HepG2 (cell line): ENCODE measurements around the gene NEFH. TPM values are rescaled to one million over a fixed set of nuclear protein-coding genes. Genes with fewer than 3 reads are reported as not detected.

Experiments
- ATAC-seq: fragments of 200-7000 bp; cut with Tn5 transposase; 3 replicates; pipeline ENCODE4 v1.9.1; 2020; ENCODE audit warnings: mild to moderate bottlenecking, moderate library complexity
- BruUV-seq: library from RNA; stranded (reverse); fragments of 400-500 nt; replicated peaks from 2 replicates; lab custom pipeline; 2021; lab: Mats Ljungman, UMichigan
- CTCF ChIA-PET: fragments of 300-600 bp; formaldehyde crosslinking; extraction: SDS; loops from one replicate; lab custom pipeline; 2021; ENCODE audit warnings: low total read pairs, inconsistent platforms, low intra/inter-chr PET ratio; lab: Yijun Ruan, JAX
- POLR2A ChIA-PET: fragments of 350-600 bp; sonication (Branson Sonifier 250); formaldehyde crosslinking; loops from one replicate; lab custom pipeline; 2020; ENCODE audit warnings: antibody characterized with exemption, inconsistent platforms; lab: Yijun Ruan, JAX
- DNase-seq: peaks from one replicate; pipeline ENCODE4 v3.0.0-alpha.2; 2015; ENCODE audit warnings: low spot score
- FAIRE-seq: peaks from 3 replicates; lab custom pipeline; 2011; peaks lifted over from hg19 to GRCh38; lab: Jason Lieb, UNC
- H2AFZ ChIP-seq: one replicate; pipeline ENCODE4 v1.6.1; 2011; ENCODE audit warnings: low read length, inconsistent platforms
- H3K27ac ChIP-seq: fragments of 300-600 bp; 3 replicates; pipeline ENCODE4 v1.8.0; 2011; ENCODE audit warnings: mixed run types, mild to moderate bottlenecking, mixed read lengths, low read length, inconsistent platforms; ENCODE audit not compliant: insufficient read depth; ENCODE audit errors: extremely low read length
- H3K27me3 ChIP-seq, 2 experiments: fragments of 200-600 bp in 1 of 2; 2 replicates in 1 of 2; 3 replicates in 1 of 2; pipeline versions ENCODE4 v1.6.0 to v1.8.0; 2011; ENCODE audit warnings: low read length in 2 of 2, mild to moderate bottlenecking in 2 of 2, moderate library complexity in 2 of 2, inconsistent platforms in 1 of 2; ENCODE audit not compliant: insufficient read depth in 2 of 2, control insufficient read depth in 1 of 2
- H3K36me3 ChIP-seq, 2 experiments: fragments of 200-600 bp in 1 of 2; replicated peaks in 1 of 2; 2 replicates in 1 of 2; 3 replicates in 1 of 2; pipeline versions ENCODE4 v1.5.1 to v1.8.0; 2011; ENCODE audit warnings: low read length in 2 of 2, inconsistent platforms in 1 of 2; ENCODE audit not compliant: insufficient read depth in 2 of 2, control insufficient read depth in 1 of 2
- H3K4me1 ChIP-seq: 2 replicates; pipeline ENCODE4 v1.5.1; 2012; ENCODE audit warnings: low read length, inconsistent platforms; ENCODE audit not compliant: insufficient read depth
- H3K4me2 ChIP-seq: 2 replicates; pipeline ENCODE4 v1.6.0; 2011; ENCODE audit warnings: low read depth, low read length, inconsistent platforms
- H3K4me3 ChIP-seq, 3 experiments: fragments of 200-600 bp in 1 of 3; sonication (generic), shearing (Covaris generic) in 1 of 3; replicated peaks in 1 of 3; 2 replicates each; pipeline ENCODE4 v1.5.1; 2011 to 2016; ENCODE audit warnings: low read length in 3 of 3, inconsistent platforms in 2 of 3, low read depth in 2 of 3, mild to moderate bottlenecking in 2 of 3, control low read depth in 1 of 3, mixed read lengths in 1 of 3; ENCODE audit not compliant: insufficient read depth in 1 of 3
- H3K79me2 ChIP-seq: one replicate; pipeline ENCODE4 v1.6.1; 2011; ENCODE audit warnings: low read length, inconsistent platforms; ENCODE audit not compliant: insufficient read depth
- H3K9ac ChIP-seq: 2 replicates; pipeline ENCODE4 v1.6.0; 2011; ENCODE audit warnings: mild to moderate bottlenecking, low read depth, low read length, inconsistent platforms; ENCODE audit not compliant: insufficient read depth
- H3K9me3 ChIP-seq: 2 replicates; pipeline ENCODE4 v1.5.1; 2012; ENCODE audit warnings: mild to moderate bottlenecking, low read length
- H4K20me1 ChIP-seq: 2 replicates; pipeline ENCODE4 v1.6.0; 2011; ENCODE audit warnings: inconsistent platforms, mild to moderate bottlenecking, low read length, moderate library complexity; ENCODE audit not compliant: insufficient read depth
- FIP1L1 ChIP-seq: fragments of 200-400 bp; formaldehyde crosslinking; IDR thresholded peaks from 2 replicates; pipeline ENCODE4 v1.6.1; 2018; ENCODE audit warnings: low read depth, mild to moderate bottlenecking, low read length, moderate library complexity, borderline replicate concordance; ENCODE audit not compliant: insufficient read depth
- MEIS1 ChIP-seq: sonication (generic); formaldehyde crosslinking; IDR thresholded peaks from 2 replicates; pipeline ENCODE4 v1.9.0; 2021; ENCODE audit warnings: mild to moderate bottlenecking, missing genetic modification reagents, moderate library complexity, borderline replicate concordance
- RNF2 ChIP-seq: fragments of 450-650 bp; conservative IDR thresholded peaks from 2 replicates; pipeline ENCODE4 v1.6.1; 2016; ENCODE audit warnings: low read depth
- ZFY ChIP-seq: sonication (generic); formaldehyde crosslinking; IDR thresholded peaks from 2 replicates; pipeline ENCODE4 v1.4.0; 2020; ENCODE audit warnings: missing genetic modification reagents
- ZNF501 ChIP-seq: sonication (generic); formaldehyde crosslinking; IDR thresholded peaks from 2 replicates; pipeline ENCODE4 v1.5.1; 2020; ENCODE audit warnings: mild to moderate bottlenecking, moderate library complexity, missing genetic modification reagents
- ZNF570 ChIP-seq: sonication (generic); formaldehyde crosslinking; IDR thresholded peaks from 2 replicates; pipeline ENCODE4 v1.4.0; 2020; ENCODE audit warnings: mild to moderate bottlenecking, missing genetic modification reagents, borderline replicate concordance
- ZNF629 ChIP-seq: sonication (generic); formaldehyde crosslinking; conservative IDR thresholded peaks from 2 replicates; pipeline ENCODE4 v1.5.0; 2020; ENCODE audit warnings: missing genetic modification reagents
- WGBS: methylation state at CpG from one replicate; pipeline ENCODE4 v1.1.6; 2017; ENCODE audit warnings: low lambda C conversion rate; 5-methylcytosine and 5-hydroxymethylcytosine counted together
- in situ Hi-C: cut with HindIII; loops from 2 replicates; pipeline ENCODE4 v1.10.0; 2017; ENCODE audit warnings: low pct_unique_long_range_greater_than_20kb; ENCODE audit not compliant: extremely low pct_ligation_motif_present
- intact Hi-C: fragments of 100-400 bp; cut with micrococcal nuclease; formaldehyde crosslinking; loops from one replicate; pipeline ENCODE4 v1.10.0; 2022; ENCODE audit not compliant: unreplicated experiment
- polyA plus RNA-seq, 8 experiments: library from polyadenylated mRNA; depleted of rRNA in 3 of 8; stranded (reverse) in 7 of 8; unstranded in 1 of 8; fragments of >200 nt; fragmentation: Illumina TruSeq in 4 of 8; extraction: Trizol in 4 of 8; gene quantifications; 2 replicates each; pipeline versions ENCODE4 v1.2.1 to v1.2.3, GENCODE V29; 2011 to 2016; ENCODE audit warnings: low read depth in 4 of 8, missing spikeins in 1 of 8, mixed read lengths in 1 of 8; ENCODE audit not compliant: insufficient read depth in 1 of 8
- total RNA-seq, 5 experiments: library from RNA; depleted of rRNA; stranded (reverse); fragments of >200 nt; fragmentation: Illumina TruSeq; extraction: Trizol; gene quantifications; 2 replicates each; pipeline ENCODE4 v1.2.3, GENCODE V29; 2016; ENCODE audit warnings: low read depth in 1 of 5
- TF ChIP-seq, protein P1 (sequence below): sonication (generic); formaldehyde crosslinking; conservative IDR thresholded peaks from 2 replicates; pipeline ENCODE4 v1.8.0; 2022; ENCODE audit warnings: low read depth, missing genetic modification reagents

The NEFH gene
- total and polyA plus RNA-seq, 2 of the 13 experiments (the other 11 are each of a cell fraction or from before 2014, with no cell fraction given): not detected

GRCh38 chr22:29482253-29482652 lies 2.2 kb downstream of the NEFH start:
- ChIA-PET POLR2A (no interaction called here), CTCF (no interaction called here)
- no peaks in the 10 kb centered on the region for H3K79me2 ChIP-seq
- ATAC-seq (no peak), DNase-seq (no peak), FAIRE-seq (no peak)
- in situ Hi-C loops: no loop called here
- 40% methylated on average over 9 of the region's 11 CpGs for WGBS
- BruUV-seq: no TSS peak
- TF ChIP-seq FIP1L1: no peak
- TF ChIP-seq, protein P1, sequence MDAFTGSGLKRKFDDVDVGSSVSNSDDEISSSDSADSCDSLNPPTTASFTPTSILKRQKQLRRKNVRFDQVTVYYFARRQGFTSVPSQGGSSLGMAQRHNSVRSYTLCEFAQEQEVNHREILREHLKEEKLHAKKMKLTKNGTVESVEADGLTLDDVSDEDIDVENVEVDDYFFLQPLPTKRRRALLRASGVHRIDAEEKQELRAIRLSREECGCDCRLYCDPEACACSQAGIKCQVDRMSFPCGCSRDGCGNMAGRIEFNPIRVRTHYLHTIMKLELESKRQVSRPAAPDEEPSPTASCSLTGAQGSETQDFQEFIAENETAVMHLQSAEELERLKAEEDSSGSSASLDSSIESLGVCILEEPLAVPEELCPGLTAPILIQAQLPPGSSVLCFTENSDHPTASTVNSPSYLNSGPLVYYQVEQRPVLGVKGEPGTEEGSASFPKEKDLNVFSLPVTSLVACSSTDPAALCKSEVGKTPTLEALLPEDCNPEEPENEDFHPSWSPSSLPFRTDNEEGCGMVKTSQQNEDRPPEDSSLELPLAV (CRISPR knock-in tag): no peak
- H3K9me3 ChIP-seq: no peaks in the 10 kb centered on the region
- intact Hi-C loops: loop anchor here (1.0 kb wide), 1 partner anchor 27 kb away; no protein-coding TSS in a partner anchor
- H3K9ac ChIP-seq: no peak overlapping the region
- no peak overlapping the region for H3K4me3 ChIP-seq
- H2AFZ ChIP-seq: no peak overlapping the region
- H3K27me3 ChIP-seq: peaks cover 3 to 25% of the 10 kb centered on the region in 2 experiments; a peak in 4 of 5 replicates
- H3K4me2 ChIP-seq: no peak overlapping the region
- peaks cover 7% of the 10 kb centered on the region; the same call in 1 of the 2 replicates for H4K20me1 ChIP-seq
- H3K4me1 ChIP-seq: peaks cover 13% of the 10 kb centered on the region; the same call in 1 of the 2 replicates
- no peaks in the 10 kb centered on the region for H3K36me3 ChIP-seq
- no peak overlapping the region for H3K27ac ChIP-seq

GRCh38 chr22:29482726-29483125 lies 2.7 kb downstream of the NEFH start:
- DNase-seq: no peak
- TF ChIP-seq MEIS1 (CRISPR knock-in tag) (no peak), ZFY (no peak), ZNF501 (CRISPR knock-in tag) (no peak), ZNF570 (CRISPR knock-in tag) (no peak), RNF2 (no peak), ZNF629 (CRISPR knock-in tag) (no peak)
- Histone ChIP-seq H3K4me2 (no peak overlapping the region), H3K27me3 (peaks cover 3 to 21% of the 10 kb centered on the region in 2 experiments; a peak in 4 of 5 replicates), H3K4me1 (peaks cover 13% of the 10 kb centered on the region; the same call in 1 of the 2 replicates), H3K9me3 (no peaks in the 10 kb centered on the region), H2AFZ (no peak overlapping the region), H3K4me3 (no peak overlapping the region), H3K79me2 (no peaks in the 10 kb centered on the region), H3K9ac (no peak overlapping the region), H4K20me1 (peaks cover 7% of the 10 kb centered on the region; the same call in 1 of the 2 replicates), H3K36me3 (no peaks in the 10 kb centered on the region), H3K27ac (no peak overlapping the region)
- in situ Hi-C loops: no loop called here
- ATAC-seq: no peak; the same call in 2 of the 3 replicates
- POLR2A ChIA-PET: no interaction called here
- CTCF ChIA-PET: no interaction called here
- 46% methylated on average over 7 of the region's 7 CpGs for WGBS
- FAIRE-seq: no peak
- BruUV-seq: no TSS peak
- intact Hi-C loops: loop anchor here (1.0 kb wide), 1 partner anchor 27 kb away; no protein-coding TSS in a partner anchor
